Activated effector memory CD4-positive, alpha-beta T cell treated with anti-CD3 and anti-CD28 coated beads, Interleukin-2, amount 50 U/mL, for 16 hours (primary cell): ENCODE measurements around the gene GP2.
A peak's percentile ranks its signal among the peaks of the same experiment; 100 is the strongest.

ENCODE experiments used
- DNase-seq: peaks from one replicate; pipeline ENCODE4 v3.0.0-alpha.2; 2020

The GP2 gene

DNA sequence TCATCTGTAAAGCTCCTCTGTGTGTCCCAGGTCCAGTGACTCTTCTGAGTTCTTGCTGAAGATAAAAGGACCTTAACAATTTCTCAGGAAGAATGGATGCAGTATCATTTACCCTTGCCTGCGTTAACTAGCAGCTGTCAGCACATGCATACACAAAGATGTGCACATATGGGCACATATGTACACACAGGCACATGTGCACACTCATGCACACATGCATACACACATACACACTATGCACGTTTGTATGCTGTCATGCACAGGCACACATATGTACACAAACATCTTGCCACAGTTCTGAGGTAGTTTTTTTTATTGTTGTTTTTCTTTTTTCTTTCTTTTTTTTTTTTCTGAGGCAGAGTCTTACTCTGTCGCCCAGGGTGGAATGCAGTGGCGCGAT lies 24.9 kb downstream of the GP2 start:
- DNase-seq: no peak

DNA sequence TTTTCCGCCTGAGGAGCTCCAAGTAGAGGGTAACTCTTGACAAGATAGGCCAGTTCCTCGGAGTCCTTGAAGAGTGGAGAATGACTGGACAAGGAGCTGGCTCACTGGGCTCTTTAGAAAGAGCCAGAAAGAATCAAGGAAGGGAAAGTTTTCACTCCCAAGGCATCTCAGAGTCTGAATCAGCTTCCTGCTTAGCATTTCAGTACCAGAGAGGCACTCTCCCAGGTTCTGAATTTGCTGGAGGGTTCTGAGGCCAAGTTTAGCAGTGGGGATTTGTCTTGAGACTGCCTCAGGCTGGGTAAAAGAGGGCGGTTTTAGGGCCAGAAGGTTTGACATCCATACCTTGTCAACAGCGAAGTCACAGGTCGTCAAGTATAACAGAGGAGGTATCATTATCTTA lies 25.5 kb downstream of the GP2 start:
- DNase-seq: no peak

DNA sequence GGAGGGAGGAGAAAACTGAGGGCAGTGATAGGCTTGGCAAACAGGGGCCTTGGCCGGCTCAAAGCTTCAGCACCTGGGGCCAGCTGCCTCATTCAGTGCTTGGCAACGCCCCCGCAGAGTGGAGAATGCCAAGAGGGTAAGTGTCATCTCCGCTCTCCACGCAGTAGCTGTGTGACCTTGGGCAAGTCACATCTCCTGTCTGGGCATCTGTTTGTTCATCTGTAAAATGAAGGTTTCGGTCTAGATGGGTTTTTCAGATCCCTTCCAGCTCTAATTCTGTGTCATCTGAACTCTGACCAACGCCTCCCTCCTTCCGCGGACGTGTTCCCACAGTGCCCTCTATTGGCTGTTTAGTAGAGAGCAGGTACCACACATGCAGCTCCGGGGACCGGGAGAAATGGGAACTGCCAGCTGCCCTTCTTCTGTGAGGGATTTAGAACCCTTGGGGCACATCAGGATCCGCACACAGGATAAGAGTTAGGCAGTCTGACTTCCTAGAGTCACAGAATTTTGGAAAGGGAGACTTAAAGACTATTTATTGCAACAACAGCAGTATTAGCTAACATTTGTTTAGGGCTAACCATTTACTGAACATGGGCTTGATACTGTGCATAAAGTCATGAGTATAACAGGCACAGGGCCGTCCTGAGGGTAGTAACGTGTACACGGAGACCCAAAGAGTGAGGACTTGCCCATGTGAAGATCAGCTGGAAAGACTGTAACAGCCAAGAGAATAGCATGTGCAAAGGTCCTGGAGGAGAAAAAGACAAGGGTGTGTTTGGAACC lies 26.8 kb downstream of the GP2 start:
- DNase-seq: peak; percentile 65

DNA sequence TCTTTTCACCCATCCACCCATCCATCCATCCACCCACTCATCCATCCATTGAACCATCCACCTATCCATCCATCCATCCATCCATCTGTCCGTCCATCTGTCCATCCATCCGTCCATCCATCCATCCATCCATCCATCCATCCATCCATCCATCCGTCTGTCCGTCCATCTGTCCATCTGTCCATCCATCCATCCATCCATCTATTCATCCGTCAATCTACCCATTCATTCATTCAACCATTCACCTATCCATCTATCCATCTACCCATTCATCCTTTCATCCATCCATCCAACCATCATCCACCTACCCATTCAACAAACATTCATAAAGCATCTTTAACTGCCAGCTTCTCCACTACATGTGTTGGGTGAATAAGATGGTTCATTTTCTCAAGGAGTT lies 28.9 kb downstream of the GP2 start:
- no peak for DNase-seq

DNA sequence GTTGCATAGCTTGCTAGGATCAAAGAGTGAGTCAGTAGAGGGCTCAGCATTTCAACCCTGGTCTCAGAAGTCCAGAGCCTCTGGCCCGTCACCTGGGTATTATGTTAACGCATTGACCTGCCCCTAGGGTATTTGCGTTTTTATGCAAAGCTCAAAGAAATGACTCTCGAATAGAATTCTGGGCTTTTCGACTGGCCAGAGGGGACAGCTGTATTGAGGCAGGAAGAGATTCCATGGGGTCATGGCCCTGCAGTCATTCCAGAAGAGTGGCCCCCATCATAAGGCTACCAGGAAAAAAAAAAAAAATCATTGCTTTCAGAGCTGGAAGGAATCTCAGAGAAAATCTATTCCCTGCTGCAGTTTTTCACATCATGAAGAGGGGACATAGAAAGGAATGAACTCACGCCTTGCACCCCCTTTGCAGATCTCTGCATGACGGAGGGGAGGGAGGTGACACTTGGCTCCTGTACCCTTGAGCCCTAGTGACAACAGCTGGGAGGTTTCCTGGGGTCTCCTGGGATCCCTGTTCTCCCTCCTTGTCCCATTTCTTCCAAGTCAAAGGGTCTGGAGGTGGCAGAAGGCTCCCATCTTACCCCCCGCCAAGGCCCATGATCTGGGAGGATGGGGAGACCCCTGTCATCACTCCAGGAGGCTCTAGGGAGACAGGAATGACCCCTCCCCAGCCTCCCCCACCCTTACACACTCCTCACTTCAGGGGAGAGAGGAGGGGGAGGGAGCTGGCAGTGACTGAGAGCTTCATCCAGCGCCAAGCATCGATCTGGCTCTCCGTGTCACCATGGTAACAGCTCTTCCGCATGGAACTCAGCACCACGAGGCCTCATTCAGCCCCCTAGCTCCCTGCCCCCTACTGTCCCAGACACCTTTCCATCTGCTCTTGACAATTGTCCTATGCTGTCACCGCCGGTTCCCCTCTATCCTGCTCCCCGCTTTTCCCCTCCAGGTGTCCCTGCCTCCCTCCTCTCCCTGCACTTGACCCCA lies 35.8 kb downstream of the GP2 start:
- DNase-seq: no peak

DNA sequence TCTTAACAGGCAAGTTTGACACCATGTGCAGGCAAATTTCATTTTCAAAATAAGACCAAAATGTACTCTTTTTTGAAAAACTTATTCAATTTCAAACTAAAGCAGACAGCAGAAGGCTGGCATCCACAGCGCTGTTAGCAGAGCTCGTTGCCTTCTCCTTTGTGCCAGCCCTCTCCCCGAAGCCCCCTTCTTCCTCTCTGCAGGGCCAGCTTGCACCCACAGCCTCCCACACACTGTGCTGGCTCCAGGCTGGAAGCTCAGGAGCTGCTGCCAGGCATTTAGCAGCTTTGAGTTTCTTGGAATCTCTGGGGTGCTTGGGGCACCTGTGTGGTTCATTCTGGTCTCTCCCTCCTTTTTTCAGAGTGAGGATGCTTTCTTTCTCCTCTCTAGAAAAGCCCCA lies 37.7 kb downstream of the GP2 start:
- DNase-seq: no peak

DNA sequence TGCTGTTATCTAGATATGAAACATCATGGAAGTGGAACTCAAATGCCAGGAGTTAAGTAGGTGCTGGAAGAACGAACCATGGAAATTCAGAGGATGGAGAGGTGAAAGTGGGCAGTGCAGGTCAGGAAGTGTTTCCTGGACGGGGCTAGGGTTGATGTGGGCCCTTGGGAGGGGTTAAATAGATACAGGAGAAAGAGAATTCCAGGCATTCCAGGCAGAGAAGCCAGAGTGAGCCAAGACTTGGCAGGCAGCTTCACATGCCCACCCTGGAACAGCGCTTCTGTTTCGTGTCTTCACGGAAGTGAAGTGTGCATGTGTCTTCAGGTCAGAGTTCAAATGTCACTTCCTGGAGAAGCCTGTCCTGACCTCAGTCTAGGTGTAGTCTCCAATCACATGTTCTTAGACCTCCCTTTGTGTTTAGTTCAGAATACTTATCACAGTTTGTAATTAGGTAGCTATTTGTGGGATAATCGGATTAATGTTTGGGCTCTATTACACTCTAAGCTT lies 41.3 kb downstream of the GP2 start:
- DNase-seq: no peak

DNA sequence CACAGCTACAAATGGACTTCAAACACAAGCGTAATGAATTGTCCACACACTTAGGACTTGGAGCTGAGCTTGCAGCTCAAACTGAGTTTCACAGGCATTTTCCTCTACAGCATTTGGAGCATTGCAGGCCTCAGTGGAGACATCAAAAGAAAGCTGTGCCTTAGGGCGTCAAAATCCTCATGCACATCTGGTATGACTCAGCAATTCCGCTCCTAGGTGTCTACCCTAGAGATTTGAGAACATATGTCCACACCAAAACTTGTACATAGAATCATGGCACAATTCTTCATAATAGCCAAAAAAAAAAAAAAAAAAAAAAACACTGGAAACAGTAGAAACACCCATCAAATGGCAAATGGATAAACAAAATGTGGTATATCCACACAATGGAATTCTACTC lies 47.1 kb downstream of the GP2 start:
- DNase-seq: no peak

DNA sequence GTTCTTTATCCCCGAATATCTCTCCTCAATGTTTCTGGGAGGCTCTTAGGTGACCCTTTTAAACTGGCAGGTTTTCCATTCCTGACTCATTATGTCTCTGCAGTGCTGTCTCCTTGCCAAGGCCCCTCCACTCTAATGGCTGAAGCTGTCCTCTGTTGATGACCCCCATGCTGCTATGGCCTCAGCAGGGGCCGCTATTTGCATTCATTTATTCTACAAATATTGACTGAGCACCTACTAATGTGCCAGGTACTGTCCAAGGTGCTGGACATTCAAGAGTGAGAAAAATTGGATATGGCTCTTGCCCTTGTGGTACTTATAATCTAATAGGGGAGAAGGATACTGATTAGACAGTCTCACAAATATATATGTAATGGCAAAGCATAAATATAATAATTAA lies 55.4 kb downstream of the GP2 start:
- DNase-seq: no peak

DNA sequence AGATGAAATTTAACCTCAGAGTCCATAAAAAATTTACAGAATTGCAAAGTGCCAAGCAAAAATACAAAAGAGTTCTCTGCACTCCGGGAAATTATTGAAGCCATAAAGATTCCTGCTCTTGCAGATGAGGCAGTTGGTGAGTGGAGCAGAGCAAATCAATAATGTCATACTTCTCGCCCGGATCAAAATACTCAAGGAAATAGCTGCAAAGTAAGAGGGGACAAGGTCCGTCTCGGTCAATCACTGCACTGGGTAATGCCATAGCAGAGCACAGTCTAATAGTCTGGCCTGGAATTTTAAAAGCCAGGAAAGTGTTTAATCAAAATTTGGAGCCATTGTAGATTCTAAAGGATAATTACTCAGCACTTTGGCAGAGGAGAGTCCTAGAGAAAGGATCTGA lies 58.9 kb downstream of the GP2 start:
- no peak for DNase-seq

DNA sequence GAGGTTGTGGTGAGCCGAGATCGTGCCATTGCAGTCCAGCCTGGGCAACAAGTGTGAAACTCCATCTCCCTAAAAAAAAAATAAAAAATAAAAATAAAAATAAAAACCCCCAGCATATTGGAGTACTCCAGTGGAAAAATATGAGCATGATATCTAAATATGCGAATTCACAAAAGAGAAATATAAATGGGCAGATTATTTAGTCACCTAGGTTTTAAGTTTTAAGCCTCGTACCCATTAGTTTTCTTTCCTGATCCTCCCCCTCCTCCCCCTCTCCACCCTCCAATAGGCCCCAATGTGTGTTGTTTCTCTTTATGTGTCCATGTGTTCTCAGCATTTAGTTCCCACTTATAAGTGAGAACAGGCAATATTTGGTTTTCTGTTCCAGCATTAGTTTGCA lies 62.3 kb downstream of the GP2 start:
- no peak for DNase-seq

DNA sequence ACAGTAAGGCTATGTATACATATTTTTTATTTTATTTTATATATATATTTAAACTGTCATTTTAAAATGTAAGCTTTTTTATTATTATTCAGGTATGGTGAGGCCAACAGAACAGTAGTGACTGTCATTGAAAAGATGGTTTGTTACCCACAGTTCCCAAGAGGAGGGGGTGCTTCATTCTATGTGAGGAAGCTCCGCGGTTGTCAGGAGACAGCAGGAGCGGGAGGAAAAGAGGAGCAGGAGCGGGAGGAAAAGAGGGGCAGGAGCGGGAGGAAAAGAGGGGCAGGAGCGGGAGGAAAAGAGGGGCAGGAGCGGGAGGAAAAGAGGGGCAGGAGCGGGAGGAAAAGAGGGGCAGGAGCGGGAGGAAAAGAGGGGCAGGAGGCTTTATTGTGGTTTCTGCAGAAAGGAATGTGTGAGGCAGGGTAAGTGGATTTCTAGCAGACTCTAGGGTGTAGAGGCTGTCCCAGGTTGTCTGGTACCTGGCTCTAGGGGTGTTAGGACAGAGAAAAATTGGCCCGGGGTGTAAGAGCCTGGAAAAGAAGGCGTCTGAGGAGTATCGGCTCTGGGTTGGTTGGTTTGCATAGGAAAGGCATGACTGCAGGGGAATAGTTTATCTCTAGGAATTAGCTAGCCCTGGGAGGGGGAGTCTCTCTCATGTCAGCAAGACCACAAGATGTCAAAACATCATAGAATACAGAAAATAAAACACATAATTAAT lies 64.0 kb downstream of the GP2 start:
- no peak for DNase-seq

DNA sequence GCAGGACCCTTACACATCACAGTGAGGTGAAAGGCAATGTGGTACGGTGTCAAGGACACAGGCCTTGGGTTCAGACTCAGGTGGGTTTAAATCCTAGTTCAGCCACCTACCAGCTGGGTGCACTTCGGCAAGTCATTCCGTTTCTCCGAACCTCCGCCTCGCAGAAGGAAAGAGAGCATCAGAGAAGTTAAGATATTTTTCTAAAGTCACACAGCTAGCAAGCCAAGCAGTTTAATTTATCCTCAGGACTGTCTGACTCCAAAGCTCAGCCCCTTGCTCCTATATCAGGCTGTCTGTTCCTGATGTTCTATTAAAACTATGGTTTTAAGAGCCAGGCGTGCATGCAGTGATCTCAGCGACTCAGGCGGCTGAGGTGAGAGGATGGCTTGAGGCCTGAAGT lies 65.1 kb downstream of the GP2 start:
- no peak for DNase-seq

DNA sequence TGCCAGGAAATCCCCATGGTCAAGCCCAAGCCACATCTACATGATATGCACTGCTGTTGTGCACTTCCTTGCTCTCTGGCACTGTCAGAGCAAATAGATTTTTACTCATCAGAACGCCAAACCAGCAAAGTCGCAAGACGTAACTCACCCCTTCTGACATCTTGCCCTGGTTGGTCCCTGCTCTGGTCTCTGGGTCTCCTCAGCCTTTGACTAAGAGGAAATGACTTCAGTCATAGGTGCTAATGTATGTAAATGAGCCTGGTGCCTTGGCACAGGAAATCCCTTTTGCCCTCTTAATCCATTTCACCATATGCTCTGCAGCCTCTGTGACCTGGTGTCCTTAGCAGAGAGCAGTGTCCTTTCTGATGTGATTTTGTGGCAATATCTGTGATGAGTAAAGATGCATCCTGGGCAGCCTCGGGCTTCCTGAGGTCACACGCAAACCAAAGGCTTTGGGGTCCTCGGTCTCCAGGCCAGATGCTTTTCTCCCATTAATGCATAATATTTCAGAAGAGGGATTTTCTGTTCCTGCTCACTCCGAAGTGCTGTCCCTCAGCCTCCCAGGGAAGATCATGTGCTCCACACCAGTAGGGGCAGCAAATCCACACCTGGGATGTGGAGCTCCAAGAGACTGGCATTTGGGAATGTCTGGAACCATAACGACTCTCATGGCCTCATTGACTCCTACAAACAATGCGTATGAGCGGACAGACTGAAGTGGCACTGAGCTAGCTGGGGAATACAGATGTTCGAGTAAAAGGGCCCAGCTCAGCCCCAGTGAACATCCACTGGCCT lies 66.9 kb downstream of the GP2 start:
- no peak for DNase-seq
